Hematopoietic multipotent progenitor cell treated with erythropoietin and hydrocortisone succinate and interleukin-3 and kit ligand, for 17 days (in vitro differentiated cells): ENCODE results near the gene GZMM.

ENCODE experiments used
- DNase-seq: peaks from one replicate; pipeline ENCODE4 v3.0.0-alpha.2; 2015; ENCODE audit warnings: low spot score

GZMM gene

DNA sequence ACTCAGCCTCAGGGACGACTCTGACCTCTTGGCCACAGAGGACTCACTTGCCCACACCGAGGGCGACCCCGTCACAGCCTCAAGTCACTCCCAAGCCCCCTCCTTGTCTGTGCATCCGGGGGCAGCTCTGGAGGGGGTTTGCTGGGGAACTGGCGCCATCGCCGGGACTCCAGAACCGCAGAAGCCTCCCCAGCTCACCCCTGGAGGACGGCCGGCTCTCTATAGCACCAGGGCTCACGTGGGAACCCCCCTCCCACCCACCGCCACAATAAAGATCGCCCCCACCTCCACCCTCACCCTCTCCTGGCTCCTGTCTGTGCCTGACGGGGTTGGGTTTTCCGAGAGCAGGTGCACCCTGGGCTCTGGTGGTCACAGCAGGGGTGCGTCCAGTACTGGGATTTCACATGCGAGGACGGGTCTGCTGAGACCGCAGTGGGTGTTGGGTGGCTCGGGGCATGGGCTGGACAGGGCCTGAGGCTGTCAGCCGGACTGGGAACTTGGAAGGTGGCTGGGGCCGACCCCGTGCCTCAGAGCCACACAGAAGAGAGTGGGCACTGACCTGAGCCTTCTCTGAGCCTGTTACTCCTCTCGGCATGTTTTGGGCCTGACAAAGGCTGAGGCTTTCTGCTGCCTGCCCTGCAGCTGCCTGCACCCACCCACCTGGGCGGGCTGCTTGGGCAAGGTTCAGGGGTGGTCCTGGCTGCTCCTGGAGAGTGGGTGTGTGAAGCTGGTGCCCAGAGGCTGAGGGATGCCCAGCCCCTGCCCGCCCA, 39.5 kb downstream of the GZMM start:
- DNase-seq: no peak

DNA sequence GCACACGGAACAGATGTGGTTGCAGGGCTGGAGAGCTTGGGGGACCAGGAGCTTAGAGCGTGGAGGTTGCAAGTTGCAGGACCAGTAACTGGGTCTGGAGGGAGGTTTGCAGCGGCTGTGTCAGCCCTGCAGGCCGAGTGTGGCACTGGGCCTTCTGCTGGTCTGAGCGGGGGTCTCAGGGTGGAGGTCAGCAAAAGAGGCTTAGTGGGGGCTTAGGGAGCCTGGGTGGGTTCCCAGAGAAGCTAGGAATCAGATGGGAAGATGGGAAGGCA, 40.1 kb downstream of the GZMM start:
- no peak for DNase-seq

DNA sequence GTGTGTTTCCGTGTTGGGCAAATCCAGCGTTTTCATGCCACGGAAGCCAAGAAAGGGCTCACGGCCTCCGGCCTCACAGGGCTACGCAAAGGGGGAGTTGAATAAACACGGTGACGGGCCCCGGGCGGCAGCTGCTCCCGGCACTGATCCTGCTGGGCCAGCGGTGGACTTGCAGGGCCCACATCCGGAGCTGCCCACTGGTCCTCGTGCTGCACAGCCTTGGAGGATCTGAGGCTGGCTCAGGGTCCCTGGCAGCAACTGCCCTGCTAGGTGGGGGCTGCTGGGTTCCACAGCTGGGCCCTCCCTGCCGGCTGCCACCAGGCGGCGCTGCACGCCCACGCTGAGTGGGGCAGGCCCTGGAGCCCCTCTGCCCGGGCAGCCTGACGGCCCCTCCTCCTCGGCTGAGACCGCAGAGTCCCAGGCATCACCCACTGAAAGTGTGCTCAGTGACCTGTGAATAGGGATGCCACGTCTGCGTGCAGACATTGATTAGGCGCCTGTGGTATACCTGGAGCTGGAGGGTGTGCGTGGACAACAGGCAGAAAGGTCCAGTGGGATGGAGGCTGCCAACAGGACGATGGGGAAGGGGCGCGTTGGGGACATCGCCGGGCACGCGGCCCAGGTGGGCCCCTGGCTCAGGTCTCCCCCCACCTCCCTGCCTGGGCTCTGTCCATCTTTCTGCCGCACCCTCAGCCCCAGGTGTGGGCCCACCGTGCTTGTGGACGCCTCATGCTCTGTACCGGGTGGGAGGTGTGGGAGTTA, 40.6 kb downstream of the GZMM start:
- DNase-seq: peak; percentile 80

DNA sequence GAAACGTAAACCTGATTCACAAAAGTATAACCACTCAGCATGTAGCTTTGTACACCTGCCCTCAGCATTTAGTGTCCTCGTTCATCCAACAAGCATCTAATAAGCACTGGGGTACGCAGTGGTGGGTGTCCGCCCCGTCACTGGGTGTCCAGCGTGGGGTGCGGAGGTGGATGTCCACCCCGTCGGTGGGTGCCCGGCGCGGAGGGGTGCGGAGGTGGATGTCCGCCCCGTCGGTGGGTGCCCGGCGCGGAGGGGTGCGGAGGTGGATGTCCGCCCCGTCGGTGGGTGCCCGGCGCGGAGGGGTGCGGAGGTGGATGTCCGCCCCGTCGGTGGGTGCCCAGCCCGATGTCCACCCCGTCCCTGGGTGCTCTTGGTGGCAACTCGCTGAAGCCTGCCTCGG, 41.3 kb downstream of the GZMM start:
- peak; percentile 37 for DNase-seq

DNA sequence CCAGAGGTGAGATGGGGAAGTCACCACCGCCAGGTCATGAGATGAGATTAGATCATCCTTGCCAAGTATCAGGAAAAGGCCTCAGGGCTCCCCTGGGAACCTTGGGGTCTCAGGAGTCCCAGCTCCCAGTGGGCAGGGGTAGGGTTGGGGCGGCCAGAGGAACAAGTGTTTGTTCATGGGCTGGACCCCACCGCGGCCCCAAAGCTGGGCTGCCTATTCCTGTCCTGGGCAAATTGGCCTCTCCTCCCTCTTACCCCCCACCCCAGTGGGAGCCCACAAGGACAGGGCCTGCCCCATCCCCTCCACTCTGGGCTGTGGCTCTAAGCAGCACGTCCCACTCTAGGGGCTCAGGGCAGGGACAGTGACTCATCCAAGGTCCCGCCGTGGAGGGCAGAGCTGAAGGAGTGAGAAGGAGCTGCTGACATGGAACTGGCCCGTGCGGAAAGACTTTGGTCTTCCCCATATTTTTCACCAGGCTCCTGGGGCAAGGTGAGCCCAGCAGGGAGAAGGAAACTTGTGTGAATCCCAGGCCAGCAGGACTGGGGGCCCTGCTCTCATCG, 41.8 kb downstream of the GZMM start:
- DNase-seq: peak; percentile 36

DNA sequence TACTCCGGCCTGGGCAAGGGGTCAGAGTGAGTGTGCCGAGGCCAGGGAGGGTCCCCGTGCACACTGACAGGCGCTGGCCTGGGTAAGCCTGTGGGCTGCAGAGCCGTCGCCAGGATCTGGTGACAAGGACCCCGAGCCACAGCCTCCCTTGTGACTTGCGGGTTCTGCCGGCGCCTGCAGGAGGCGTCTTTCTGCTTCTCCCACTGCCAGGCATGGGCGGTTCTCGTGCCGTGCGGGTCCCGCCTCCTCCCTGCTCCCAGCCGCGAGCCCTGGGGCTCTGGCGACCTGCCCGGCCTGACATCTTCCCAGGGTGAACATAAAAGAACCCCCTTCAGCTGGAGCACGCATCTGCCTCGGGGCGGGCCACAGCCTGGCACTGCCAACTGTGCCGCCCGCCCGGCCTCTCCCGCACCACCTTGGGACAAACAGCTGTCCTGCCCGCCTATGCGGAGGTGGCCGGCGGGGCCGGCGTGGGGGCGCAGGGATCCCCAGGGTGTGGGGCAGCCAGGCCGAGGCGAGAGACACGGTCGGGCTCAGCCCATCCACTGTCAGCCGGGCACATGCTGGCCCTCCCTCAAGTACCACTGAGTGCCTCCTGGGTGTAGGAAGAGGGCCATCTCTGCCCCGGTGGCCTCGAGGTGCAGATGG, 44.4 kb downstream of the GZMM start:
- peak; percentile 72 for DNase-seq

DNA sequence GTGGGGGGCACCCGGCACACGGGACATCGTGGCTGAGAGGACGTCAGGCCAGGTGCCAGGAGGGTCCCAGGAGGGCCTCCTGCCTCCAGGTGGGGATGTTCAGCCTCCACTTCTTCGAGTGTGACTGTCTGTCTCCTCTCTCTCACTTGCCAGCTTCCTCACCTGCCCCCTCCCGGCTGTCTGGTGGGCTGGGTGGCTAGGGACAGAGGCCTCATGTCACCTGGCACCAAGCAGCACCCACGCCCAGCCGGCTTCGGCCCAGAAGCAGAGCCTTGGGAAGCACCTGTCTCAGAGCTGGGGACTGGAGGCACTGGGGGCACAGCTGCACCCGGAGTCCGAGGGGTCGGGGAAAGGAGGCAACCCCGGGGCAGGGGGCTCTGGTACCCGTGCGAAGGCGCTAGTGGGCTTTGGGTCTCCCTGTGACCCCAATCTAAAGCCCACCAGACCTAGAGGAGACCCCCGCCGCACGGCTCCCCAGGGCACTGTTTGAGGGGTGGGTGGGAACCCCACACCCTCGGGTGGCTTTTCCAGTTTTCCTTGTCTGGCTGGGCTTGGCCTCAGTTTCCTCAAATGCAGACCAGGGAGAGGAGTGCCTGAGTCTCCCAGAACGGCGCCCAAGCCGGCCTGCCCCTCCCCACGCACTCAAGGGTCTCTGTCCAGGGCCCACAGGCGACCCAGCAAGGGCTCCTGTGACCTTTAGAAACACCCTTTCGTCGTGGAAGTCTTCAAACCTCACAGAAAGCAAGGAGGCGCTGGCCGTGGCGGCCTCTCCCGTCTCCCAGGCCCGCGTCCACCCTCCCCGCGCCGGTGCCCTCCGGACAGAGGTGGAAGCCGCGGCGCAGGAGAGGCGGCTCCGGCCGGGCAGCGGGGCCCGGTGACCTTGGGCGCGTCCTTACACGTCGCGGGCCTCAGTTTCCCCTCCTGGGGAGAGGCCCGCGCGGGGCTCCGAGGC, 45.2 kb downstream of the GZMM start:
- peak; percentile 37 for DNase-seq

DNA sequence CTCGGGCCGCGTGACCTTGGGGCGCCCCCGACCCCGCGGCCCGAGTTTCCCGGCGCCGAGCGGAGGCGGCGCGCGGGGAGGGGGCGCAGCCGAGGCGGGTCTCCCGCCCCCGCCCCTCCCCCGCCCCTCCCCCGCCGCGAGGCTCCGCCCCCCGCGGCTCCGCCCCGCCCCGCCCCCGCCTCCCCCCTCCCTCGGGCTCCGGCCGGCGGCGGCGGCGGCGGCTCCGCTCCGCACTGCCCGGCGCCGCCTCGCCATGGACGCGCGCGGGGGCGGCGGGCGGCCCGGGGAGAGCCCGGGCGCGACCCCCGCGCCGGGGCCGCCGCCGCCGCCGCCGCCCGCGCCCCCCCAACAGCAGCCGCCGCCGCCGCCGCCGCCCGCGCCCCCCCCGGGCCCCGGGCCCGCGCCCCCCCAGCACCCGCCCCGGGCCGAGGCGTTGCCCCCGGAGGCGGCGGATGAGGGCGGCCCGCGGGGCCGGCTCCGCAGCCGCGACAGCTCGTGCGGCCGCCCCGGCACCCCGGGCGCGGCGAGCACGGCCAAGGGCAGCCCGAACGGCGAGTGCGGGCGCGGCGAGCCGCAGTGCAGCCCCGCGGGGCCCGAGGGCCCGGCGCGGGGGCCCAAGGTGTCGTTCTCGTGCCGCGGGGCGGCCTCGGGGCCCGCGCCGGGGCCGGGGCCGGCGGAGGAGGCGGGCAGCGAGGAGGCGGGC, 46.0 kb downstream of the GZMM start, which contains the start of gene HCN2:
TSS of gene HCN2 (plus strand) at position 189 of the 703 bp plus-strand sequence. CDS start at position 254, 65 bp downstream.
- DNase-seq: no peak

DNA sequence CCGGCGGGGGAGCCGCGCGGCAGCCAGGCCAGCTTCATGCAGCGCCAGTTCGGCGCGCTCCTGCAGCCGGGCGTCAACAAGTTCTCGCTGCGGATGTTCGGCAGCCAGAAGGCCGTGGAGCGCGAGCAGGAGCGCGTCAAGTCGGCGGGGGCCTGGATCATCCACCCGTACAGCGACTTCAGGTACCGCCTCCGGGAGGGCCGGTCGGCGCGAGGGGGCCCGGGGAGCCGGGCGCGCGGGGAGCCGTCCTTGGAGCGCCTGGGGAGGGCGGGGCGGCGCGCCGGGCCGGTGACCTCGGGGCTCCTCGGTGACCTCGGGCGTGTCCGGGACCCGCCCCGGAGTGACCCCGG, 46.5 kb downstream of the GZMM start:
- DNase-seq: peak; percentile 26

DNA sequence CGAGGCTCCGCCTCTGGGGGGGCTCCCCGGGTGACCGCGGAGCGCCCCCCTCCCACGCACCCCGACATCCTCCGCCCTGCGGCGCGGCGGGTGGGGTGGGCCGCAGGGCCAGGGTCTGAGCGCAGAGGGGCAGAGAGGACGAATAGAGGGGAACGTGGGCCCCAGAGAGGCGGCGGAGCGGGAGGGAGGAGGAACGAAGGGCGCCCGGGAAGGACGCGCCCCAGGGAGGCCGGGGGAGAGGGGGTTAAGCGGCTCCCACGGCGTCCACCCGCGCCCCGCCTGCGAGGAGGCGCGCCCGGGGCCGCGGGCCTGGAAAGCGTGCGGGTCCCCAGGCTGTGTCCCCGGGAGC, 46.9 kb downstream of the GZMM start:
- DNase-seq: no peak

DNA sequence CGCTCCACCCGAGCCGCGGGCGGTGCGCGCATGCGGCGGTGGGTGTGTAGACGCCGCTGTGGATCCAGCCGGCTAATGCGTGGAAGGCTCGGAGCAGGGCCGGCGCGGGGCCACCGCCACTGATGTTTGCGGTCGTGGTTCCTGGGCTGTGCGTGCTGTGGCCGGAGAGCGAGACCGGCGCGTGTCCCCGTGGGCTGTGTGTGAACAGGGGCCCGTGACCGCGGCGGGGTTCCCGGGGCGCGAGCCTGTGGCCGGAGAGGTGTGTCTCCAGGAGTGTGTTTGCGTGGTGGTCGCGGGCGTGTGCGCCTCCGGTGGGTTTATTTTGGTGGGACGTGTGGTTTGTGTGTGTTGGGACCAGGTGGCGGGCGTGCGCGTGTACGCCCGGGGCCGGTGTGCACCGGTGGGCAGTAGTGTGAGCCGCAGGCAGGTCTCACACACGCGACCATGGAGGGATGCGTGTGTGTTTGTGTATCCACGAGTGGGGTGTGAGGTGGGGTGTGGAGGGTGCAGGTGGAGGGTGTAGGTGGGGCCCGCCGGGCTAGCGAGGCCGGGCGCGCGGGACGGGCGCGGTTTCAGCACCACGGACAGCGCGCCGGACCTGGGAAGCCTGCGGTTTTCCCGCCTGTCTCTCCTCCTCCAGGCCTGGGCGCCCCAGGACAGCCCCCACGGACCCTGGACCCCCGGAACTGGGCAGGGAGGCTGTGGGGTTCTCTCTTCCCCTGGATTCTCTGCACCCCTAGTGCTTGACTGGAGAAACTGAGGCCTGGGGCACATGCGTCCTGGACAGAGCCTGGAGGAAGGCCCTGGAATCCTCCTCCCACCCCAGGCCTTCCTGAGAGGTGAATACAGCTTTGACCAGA, 47.5 kb downstream of the GZMM start:
- DNase-seq: peak; percentile 20

DNA sequence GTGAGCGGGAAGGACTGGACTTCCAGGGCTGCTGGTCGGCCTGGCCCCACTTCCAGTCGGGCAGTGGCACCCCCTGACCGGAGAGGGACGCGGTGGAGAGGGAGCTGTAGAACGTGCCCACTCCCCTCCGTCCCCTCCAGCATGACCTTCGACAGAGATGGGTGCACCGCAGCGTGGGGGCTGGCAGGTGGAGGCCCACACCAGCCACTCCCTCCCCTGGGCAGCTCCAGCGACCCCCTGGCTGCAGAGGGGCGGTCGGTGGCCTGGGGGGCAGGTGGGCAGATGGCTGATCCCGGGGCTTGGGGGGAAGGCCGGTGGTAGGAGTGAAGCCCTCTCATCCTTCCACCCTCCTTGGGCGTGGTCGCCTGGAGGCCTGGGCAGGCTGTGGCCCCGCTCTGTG, 48.2 kb downstream of the GZMM start:
- no peak for DNase-seq

DNA sequence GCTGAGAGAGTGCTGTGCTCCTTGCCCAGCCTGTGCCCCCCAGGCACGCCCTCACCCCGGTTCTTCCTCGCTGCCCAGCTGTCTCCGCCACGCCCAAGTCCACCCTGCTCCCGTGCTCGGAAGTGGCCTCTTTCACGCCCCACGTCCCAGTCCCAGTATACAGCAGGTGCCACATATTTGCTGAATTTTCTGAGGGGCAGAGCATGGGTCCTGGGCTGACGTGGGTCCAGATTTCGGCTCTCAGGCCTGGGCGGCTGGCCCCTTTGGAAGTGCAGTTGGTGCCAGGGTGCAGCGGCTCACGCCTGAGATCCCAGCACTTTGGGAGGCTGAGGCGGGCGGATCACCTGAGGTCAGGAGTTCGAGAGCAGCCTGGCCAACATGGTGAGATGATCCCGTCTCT, 49.2 kb downstream of the GZMM start:
- no peak for DNase-seq

DNA sequence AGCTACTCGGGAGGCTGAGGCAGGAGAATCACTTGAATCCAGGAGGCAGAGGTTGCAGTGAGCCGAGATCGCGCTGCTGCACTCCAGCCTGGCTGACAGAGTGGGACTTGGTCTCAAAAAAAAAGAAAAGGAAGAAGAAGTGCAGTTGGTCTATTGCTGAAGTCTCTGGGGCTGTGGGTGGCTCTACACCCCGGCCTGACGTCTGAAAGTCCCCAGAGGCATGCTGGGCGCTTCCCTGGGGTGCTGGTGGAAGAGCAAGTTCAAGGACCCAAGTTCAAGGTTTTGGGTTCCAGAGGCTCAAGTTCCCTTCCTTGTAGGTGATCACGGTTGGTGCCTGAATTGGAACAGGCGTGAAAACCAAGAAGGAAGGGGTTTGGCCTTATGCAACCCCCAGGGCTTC, 49.7 kb downstream of the GZMM start:
- no peak for DNase-seq

DNA sequence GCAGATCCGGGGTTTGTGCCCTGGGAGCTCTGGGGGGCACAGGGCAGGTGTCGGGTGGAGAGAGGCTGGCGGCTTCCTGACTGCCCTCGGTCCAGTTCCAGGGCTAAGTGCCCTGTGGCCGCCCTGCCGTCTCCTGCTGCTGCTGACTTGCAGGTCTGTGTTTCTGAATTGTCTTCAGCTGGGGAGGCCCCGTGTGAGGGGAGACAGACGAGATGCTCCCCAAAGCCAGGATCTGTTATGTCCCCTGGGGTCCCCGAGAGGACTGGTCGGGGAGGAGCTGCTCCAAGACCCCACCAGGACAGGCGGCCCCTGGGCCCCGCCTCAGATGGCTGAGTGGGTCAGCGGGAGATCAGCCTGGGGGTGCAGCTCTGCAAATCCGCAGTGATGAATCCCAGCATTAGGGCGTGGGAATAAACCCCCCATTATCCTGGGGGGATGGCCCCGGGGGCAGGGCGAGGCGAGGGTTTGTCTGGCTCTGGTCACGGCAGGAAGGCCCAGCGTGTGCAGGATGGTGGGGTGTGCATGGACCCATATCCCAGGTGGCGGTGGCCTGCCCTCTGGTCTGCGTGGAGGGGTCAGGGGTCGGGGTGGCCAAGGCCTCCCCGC, 50.5 kb downstream of the GZMM start:
- no peak for DNase-seq

DNA sequence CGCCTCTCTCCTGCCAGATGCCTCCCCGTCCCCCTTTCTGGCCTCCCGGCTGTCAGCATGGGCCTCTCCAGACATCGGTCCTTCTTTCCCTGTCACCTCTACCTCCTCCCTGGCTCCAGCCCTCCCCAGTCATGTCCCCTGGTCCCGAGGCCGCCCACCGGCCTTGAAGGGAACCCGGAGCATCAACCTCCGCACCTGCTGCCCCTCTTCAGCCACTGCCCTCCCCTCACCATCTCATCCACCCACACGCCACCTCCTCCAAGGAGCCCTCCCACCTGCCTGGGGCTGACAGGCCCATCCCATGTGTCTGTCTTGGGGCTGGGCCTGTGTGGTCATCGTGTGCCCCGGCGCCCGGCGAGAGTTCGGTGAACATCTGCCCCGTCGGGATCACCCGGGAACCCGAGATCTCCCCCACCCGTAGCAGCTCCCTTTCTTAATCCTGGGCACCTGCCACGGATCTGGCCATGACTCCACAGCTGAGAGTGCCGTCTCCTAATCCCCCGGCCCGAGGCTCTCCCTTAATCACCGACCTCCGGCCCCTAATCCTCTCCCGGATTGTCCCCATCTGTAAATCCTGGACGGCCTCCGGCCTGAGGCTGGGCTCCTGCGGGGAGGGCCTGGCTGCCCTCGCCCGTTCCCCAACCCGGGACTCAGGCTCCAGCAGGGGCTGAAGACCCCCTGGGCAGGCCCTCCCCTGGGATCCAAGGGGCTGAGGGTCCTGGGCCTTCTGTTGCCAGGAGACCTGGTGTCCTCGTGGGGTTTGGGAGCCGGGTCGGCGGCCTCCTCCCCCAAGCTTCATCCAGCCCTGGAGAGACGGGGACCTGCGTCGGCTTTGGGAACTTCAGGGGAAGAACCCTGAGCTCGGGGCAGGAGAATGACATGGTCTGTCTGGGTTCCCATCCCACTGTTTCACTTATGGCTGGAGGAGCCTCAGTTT, 51.7 kb downstream of the GZMM start:
- DNase-seq: no peak

DNA sequence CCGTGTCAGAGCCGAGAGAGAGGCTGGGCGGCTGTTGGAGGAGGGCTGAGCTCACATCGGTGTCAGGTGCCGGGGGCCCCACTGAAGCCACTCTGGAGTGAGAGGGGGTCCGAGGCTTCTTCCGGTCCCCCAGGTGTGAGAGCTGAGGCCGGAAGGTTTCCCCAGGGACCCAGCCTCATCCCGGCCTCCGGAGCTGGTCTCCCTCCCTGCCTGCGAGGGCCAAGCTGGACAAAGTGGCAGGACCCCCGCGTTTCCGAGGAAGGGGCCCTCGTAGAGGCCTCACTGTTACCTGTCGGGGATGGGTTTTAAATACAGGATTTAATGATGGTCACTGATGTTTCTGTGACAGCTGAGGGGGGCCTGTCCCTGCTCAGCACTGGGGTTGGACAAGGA, 52.4 kb downstream of the GZMM start:
- DNase-seq: no peak

DNA sequence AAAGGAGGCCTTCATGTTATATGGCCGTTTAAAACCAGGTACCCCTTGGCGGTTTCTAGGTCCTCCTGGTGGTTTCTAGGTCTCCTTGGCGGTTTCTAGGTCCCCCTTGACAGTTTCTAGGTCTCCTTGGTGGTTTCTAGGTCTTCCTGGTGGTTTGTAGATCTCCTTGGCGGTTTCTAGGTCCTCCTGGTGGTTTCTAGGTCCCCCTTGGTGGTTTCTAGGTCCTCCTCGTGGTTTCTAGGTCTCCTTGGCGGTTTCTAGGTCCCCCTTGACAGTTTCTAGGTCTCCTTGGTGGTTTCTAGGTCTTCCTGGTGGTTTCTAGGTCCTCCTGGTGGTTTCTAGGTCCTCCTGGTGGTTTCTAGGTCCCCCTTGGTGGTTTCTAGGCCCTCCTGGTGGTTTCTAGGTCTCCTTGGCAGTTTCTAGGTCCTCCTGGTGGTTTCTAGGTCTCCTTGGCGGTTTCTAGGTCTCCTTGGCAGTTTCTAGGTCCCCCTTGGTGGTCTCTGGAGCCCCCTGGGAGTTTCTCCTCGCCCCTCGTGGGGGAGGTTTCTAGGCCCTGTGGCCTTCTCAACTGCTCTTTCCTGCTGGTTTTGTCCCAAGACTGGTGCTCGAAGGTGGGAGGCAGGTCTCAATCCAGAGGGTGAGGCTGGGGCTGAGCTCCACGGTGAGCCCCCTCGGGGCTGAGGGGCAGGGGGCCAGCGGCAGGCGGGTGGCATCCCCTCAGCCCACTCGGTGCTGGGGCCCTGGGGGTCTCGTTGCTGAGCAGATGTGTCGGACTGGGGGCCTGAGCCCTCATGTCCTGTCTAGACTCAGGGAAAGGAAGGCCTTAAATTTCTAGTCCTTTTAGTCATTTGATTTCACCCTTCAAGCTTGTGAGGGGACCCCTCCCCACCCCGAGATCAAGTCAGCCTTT, 53.8 kb downstream of the GZMM start:
- DNase-seq: no peak
